A549 (cell line): ENCODE measurements around the gene SLC1A4.

ENCODE experiments used
- CBX2 ChIP-seq: fragments of 200-600 bp; sonication (generic); IDR thresholded peaks from 2 replicates; pipeline ENCODE4 v1.6.1; 2016; ENCODE audit warnings: low read depth, mild to moderate bottlenecking, borderline replicate concordance
- CBX8 ChIP-seq: fragments of 200-600 bp; sonication (generic); IDR thresholded peaks from 2 replicates; pipeline ENCODE4 v1.6.1; 2016
- CTCF ChIP-seq: fragments of >200 bp; sonication (Bioruptor Twin); formaldehyde crosslinking; IDR thresholded peaks from 3 replicates; pipeline ENCODE4 v1.5.1; 2016
- ELK1 ChIP-seq: fragments of 150-350 bp; IDR thresholded peaks from 2 replicates; pipeline ENCODE4 v1.6.1; 2014; ENCODE audit warnings: low read depth, mild to moderate bottlenecking, low read length
- EP300 ChIP-seq, 2 experiments: fragments of >200 bp; sonication (Bioruptor Twin); formaldehyde crosslinking; IDR thresholded peaks; 2 replicates in 1 of 2; 3 replicates in 1 of 2; pipeline ENCODE4 v1.6.1; 2016 to 2017
- JUN ChIP-seq, 2 experiments: fragments of >200 bp; sonication (Bioruptor Twin); formaldehyde crosslinking; IDR thresholded peaks; 2 replicates in 1 of 2; 3 replicates in 1 of 2; pipeline ENCODE4 v1.6.1; 2016 to 2017
- MAFK ChIP-seq: fragments of 450-650 bp; IDR thresholded peaks from 2 replicates; pipeline ENCODE4 v1.6.1; 2014; ENCODE audit not compliant: partially characterized antibody
- MAX ChIP-seq: IDR thresholded peaks from 2 replicates; pipeline ENCODE4 v1.6.1; 2012
- POLR2A ChIP-seq: IDR thresholded peaks from 2 replicates; pipeline ENCODE4 v1.6.1; 2012; ENCODE audit warnings: mild to moderate bottlenecking, low read length

GRCh38 chr2:65072181-65072970, 83.2 kb downstream of the SLC1A4 start:
- TF ChIP-seq CTCF (no peak), POLR2A (no peak), MAFK (no peak), EP300 (IDR thresholded peaks at IDR 0.05) (no peak), CBX2 (no peak), CBX8 (no peak), JUN (IDR thresholded peaks at IDR 0.05) (no peak), MAX (no peak), ELK1 (no peak)
